OCI-LY1 (cell line): ENCODE data around the gene IFI30.

ENCODE experiments used
- CTCF ChIP-seq: fragments of 200-600 bp; sonication (generic), shearing (Covaris generic); IDR thresholded peaks from 2 replicates; pipeline ENCODE4 v1.5.1; 2017; ENCODE audit warnings: mild to moderate bottlenecking, antibody characterized with exemption, low read length, moderate library complexity, mixed read lengths
- EZH2 ChIP-seq: fragments of 200-600 bp; sonication (generic), shearing (Covaris generic); IDR thresholded peaks from 2 replicates; pipeline ENCODE4 v1.8.0; 2017; ENCODE audit warnings: borderline replicate concordance, mixed run types, mild to moderate bottlenecking, antibody characterized with exemption, low read length, moderate library complexity, mixed read lengths

- TF ChIP-seq EZH2 (no peak), CTCF (no peak)
Measured at GRCh38 chr19:18196511-18196845, 22.9 kb downstream of the IFI30 start.
